Measurements from ENCODE around the gene NFIA.

DNA sequence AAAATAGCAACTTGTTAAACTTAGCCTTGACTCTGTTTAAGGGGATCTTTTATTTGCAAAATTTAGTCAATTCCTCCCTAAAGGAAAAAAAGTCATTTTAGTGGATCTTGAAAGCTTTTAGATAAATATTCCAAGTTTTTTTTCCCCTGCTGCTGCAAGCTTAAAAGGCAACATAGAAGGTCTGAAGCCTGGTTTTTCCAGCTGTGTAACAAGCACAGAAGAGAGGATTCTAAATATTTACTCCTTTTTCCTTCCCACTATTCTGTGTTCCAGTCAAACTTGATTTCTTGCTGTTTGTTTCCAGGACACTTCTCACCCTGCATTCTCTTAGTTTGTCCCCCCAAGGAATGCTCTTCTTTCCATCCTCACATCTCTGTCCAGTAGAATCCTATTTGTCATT is 86.7 kb downstream of the NFIA start:
- no peak for TF ChIP-seq POLR2A (IDR thresholded peaks at IDR 0.05)
- TF ChIP-seq, protein P1, sequence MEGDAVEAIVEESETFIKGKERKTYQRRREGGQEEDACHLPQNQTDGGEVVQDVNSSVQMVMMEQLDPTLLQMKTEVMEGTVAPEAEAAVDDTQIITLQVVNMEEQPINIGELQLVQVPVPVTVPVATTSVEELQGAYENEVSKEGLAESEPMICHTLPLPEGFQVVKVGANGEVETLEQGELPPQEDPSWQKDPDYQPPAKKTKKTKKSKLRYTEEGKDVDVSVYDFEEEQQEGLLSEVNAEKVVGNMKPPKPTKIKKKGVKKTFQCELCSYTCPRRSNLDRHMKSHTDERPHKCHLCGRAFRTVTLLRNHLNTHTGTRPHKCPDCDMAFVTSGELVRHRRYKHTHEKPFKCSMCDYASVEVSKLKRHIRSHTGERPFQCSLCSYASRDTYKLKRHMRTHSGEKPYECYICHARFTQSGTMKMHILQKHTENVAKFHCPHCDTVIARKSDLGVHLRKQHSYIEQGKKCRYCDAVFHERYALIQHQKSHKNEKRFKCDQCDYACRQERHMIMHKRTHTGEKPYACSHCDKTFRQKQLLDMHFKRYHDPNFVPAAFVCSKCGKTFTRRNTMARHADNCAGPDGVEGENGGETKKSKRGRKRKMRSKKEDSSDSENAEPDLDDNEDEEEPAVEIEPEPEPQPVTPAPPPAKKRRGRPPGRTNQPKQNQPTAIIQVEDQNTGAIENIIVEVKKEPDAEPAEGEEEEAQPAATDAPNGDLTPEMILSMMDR (IDR thresholded peaks at IDR 0.05): no peak
